GM12878 (cell line): ENCODE measurements around the gene PITX1. TPM values are rescaled to one million over a fixed set of nuclear protein-coding genes. Genes with fewer than 3 reads are reported as not detected.

Experiments used
- ATAC-seq: fragments of 200-7000 bp; cut with Tn5 transposase; 3 replicates; pipeline ENCODE4 v1.9.1; 2020; ENCODE audit warnings: mild to moderate bottlenecking, moderate library complexity
- BruUV-seq: library from RNA; stranded (reverse); fragments of 400-500 nt; replicated peaks from 2 replicates; lab custom pipeline; 2021; lab: Mats Ljungman, UMichigan
- CTCF ChIA-PET: fragments of 300-600 bp; sonication (Branson Sonifier 250); formaldehyde crosslinking; extraction: SDS; loops from one replicate; lab custom pipeline; 2021; ENCODE audit warnings: inconsistent platforms; lab: Yijun Ruan, JAX
- POLR2A ChIA-PET: fragments of 350-600 bp; formaldehyde crosslinking; extraction: SDS; loops from one replicate; lab custom pipeline; 2021; ENCODE audit warnings: inconsistent platforms; lab: Charles Lee
- RAD21 ChIA-PET: fragments of 300-600 bp; sonication (Branson Sonifier 250); formaldehyde crosslinking; loops from one replicate; lab custom pipeline; 2023; ENCODE audit warnings: antibody characterized with exemption; ENCODE audit not compliant: unreplicated experiment; lab: Charles Lee
- SMC1A ChIA-PET: fragments of 300-600 bp; sonication (Branson Sonifier 250); formaldehyde crosslinking; loops from one replicate; lab custom pipeline; 2023; ENCODE audit not compliant: unreplicated experiment, uncharacterized antibody; lab: Charles Lee
- DNase-seq: peaks from one replicate; pipeline ENCODE4 v3.0.0-alpha.2; 2011; ENCODE audit warnings: low read depth, low spot score
- FAIRE-seq: peaks from 3 replicates; lab custom pipeline; 2011; peaks lifted over from hg19 to GRCh38; lab: Jason Lieb, UNC
- H2AFZ ChIP-seq: 2 replicates; pipeline ENCODE4 v1.6.0; 2011; ENCODE audit warnings: low read depth, low read length, control low read depth; ENCODE audit not compliant: control insufficient read depth
- H3K27ac ChIP-seq: 2 replicates; pipeline ENCODE4 v1.5.1; 2011; ENCODE audit warnings: control low read depth; ENCODE audit not compliant: control insufficient read depth, insufficient read depth
- H3K27me3 ChIP-seq, 2 experiments: replicated peaks in 1 of 2; 2 replicates each; pipeline versions ENCODE4 v1.6.0 to v1.6.1; 2011; ENCODE audit warnings: low read length in 1 of 2; ENCODE audit not compliant: control insufficient read depth in 2 of 2, insufficient read depth in 2 of 2
- H3K36me3 ChIP-seq, 2 experiments: 2 replicates each; pipeline ENCODE4 v1.5.1; 2011; ENCODE audit warnings: low read length in 1 of 2; ENCODE audit not compliant: control insufficient read depth in 2 of 2, insufficient read depth in 2 of 2
- H3K4me1 ChIP-seq: 2 replicates; pipeline ENCODE4 v1.6.1; 2011; ENCODE audit warnings: mild to moderate bottlenecking, low read length, moderate library complexity, mixed read lengths; ENCODE audit not compliant: control insufficient read depth, insufficient read depth
- H3K4me2 ChIP-seq: 2 replicates; pipeline ENCODE4 v1.6.0; 2011; ENCODE audit warnings: control low read depth; ENCODE audit not compliant: control insufficient read depth, insufficient read depth
- H3K4me3 ChIP-seq: fragments of 200-600 bp; sonication (generic); 2 replicates; pipeline ENCODE4 v1.5.1; 2016
- H3K79me2 ChIP-seq: 2 replicates; pipeline ENCODE4 v1.6.0; 2011; ENCODE audit warnings: low read length; ENCODE audit not compliant: control insufficient read depth, insufficient read depth
- H3K9ac ChIP-seq: 2 replicates; pipeline ENCODE4 v1.8.0; 2011; ENCODE audit warnings: low read length, control low read depth, mixed read lengths; ENCODE audit not compliant: control insufficient read depth, insufficient read depth
- H3K9me3 ChIP-seq: replicated peaks from 3 replicates; pipeline ENCODE4 v1.5.1; 2011; ENCODE audit warnings: mild to moderate bottlenecking, low read length; ENCODE audit not compliant: control insufficient read depth, insufficient read depth
- H4K20me1 ChIP-seq: 2 replicates; pipeline ENCODE4 v1.6.0; 2011; ENCODE audit not compliant: control insufficient read depth, insufficient read depth
- CBX3 ChIP-seq: fragments of 200-600 bp; sonication (generic); IDR thresholded peaks from 2 replicates; pipeline ENCODE4 v1.6.1; 2016; ENCODE audit warnings: low read depth, borderline replicate concordance
- CBX5 ChIP-seq: sonication (generic); IDR thresholded peaks from 2 replicates; pipeline ENCODE4 v1.6.1; 2016; ENCODE audit warnings: low read depth, moderate library complexity, mild to moderate bottlenecking, inconsistent platforms
- CHD4 ChIP-seq: fragments of 200-600 bp; sonication (generic); IDR thresholded peaks from 2 replicates; pipeline ENCODE4 v1.6.1; 2016; ENCODE audit warnings: mild to moderate bottlenecking
- DPF2 ChIP-seq: fragments of 450-650 bp; IDR thresholded peaks from 2 replicates; pipeline ENCODE4 v1.6.1; 2017; ENCODE audit warnings: mild to moderate bottlenecking
- EED ChIP-seq: sonication (generic); IDR thresholded peaks from 2 replicates; pipeline ENCODE4 v1.6.1; 2016; ENCODE audit warnings: antibody characterized with exemption, low read depth
- EGR1 ChIP-seq, 2 experiments: IDR thresholded peaks; 1 replicate in 1 of 2; 2 replicates in 1 of 2; pipeline ENCODE4 v1.6.1; 2011 to 2012; ENCODE audit warnings: low read depth in 2 of 2, low read length in 2 of 2, borderline replicate concordance in 1 of 2, mild to moderate bottlenecking in 1 of 2, moderate library complexity in 1 of 2
- MTA2 ChIP-seq: fragments of 450-650 bp; IDR thresholded peaks from 2 replicates; pipeline ENCODE4 v1.6.1; 2016; ENCODE audit warnings: low read depth, mild to moderate bottlenecking, moderate library complexity
- NR2C1 ChIP-seq: fragments of 450-650 bp; IDR thresholded peaks from 2 replicates; pipeline ENCODE4 v1.6.1; 2017; ENCODE audit warnings: antibody characterized with exemption, mild to moderate bottlenecking, moderate library complexity
- PAX8 ChIP-seq: fragments of 450-650 bp; IDR thresholded peaks from 2 replicates; pipeline ENCODE4 v1.6.1; 2017; ENCODE audit warnings: mild to moderate bottlenecking, moderate library complexity
- POLR2AphosphoS5 ChIP-seq: IDR thresholded peaks from 2 replicates; pipeline ENCODE4 v1.6.1; 2011; ENCODE audit warnings: mild to moderate bottlenecking, low read length, inconsistent platforms
- POU2F2 ChIP-seq: IDR thresholded peaks from 3 replicates; pipeline ENCODE4 v1.6.1; 2011; ENCODE audit warnings: low read depth, mild to moderate bottlenecking, low read length, borderline replicate concordance
- RAD51 ChIP-seq: fragments of 450-650 bp; IDR thresholded peaks from 2 replicates; pipeline ENCODE4 v1.6.1; 2016; ENCODE audit warnings: moderate library complexity, mild to moderate bottlenecking, inconsistent platforms
- SREBF2 ChIP-seq: IDR thresholded peaks from 2 replicates; pipeline ENCODE4 v1.6.1; 2012; ENCODE audit warnings: mild to moderate bottlenecking, low read length
- ZNF384 ChIP-seq: IDR thresholded peaks from 2 replicates; pipeline ENCODE4 v1.6.1; 2012; ENCODE audit warnings: low read depth, mild to moderate bottlenecking, low read length, improper control_type of control experiment, borderline replicate concordance
- WGBS: methylation state at CpG from one replicate; pipeline ENCODE4 v1.1.6; 2016; ENCODE audit warnings: low lambda C conversion rate; ENCODE audit not compliant: insufficient replicate concordance, insufficient coverage; ENCODE audit errors: missing lambda C conversion rate; 5-methylcytosine and 5-hydroxymethylcytosine counted together
- in situ Hi-C: fragments of 300-500 bp; cut with MboI; formaldehyde crosslinking; loops from 9 replicates; pipeline ENCODE4 v1.14.3; 2018; ENCODE audit warnings: mixed read lengths
- intact Hi-C: fragments of 100-400 bp; cut with micrococcal nuclease; formaldehyde crosslinking; loops from one replicate; pipeline ENCODE4 v1.14.2; 2022; ENCODE audit not compliant: unreplicated experiment
- polyA plus RNA-seq, 11 experiments: library from polyadenylated mRNA; depleted of rRNA in 4 of 11; unstranded in 6 of 11; stranded (reverse) in 5 of 11; fragments of >200 nt; fragmentation: Nextera tagmentation in 4 of 11; fragmentation: Illumina TruSeq in 1 of 11; extraction: Ambion mirVana in 4 of 11; extraction: Trizol in 1 of 11; gene quantifications; 1 replicate in 1 of 11; 2 replicates in 10 of 11; pipeline versions ENCODE4 v1.2.1 to v1.2.3, GENCODE V29; 2011 to 2016; ENCODE audit warnings: inconsistent platforms in 2 of 11, missing spikeins in 2 of 11, low read depth in 1 of 11
- total RNA-seq, 4 experiments: library from RNA; depleted of rRNA in 3 of 4; stranded (reverse); fragments of >200 nt in 3 of 4; fragmentation: Illumina TruSeq in 1 of 4; extraction: Trizol in 1 of 4; gene quantifications; 2 replicates each; pipeline versions ENCODE4 v1.2.1 to v1.2.3, GENCODE V29; 2013 to 2021
- TF ChIP-seq, protein P1 (sequence below): fragments of 450-650 bp; IDR thresholded peaks from 2 replicates; pipeline ENCODE4 v1.6.1; 2018; ENCODE audit warnings: borderline replicate concordance, mild to moderate bottlenecking; ENCODE audit not compliant: partially characterized antibody
- TF ChIP-seq, protein P2 (sequence below): fragments of 450-650 bp; IDR thresholded peaks from 2 replicates; pipeline ENCODE4 v1.6.1; 2016; ENCODE audit warnings: mild to moderate bottlenecking

The PITX1 gene
- total and polyA plus RNA-seq, 10 of the 15 experiments (the other 5 are each of a cell fraction or from before 2014, with no cell fraction given) = 0.16 to 1.1 (median 0.68) TPM; not detected in 5

DNA sequence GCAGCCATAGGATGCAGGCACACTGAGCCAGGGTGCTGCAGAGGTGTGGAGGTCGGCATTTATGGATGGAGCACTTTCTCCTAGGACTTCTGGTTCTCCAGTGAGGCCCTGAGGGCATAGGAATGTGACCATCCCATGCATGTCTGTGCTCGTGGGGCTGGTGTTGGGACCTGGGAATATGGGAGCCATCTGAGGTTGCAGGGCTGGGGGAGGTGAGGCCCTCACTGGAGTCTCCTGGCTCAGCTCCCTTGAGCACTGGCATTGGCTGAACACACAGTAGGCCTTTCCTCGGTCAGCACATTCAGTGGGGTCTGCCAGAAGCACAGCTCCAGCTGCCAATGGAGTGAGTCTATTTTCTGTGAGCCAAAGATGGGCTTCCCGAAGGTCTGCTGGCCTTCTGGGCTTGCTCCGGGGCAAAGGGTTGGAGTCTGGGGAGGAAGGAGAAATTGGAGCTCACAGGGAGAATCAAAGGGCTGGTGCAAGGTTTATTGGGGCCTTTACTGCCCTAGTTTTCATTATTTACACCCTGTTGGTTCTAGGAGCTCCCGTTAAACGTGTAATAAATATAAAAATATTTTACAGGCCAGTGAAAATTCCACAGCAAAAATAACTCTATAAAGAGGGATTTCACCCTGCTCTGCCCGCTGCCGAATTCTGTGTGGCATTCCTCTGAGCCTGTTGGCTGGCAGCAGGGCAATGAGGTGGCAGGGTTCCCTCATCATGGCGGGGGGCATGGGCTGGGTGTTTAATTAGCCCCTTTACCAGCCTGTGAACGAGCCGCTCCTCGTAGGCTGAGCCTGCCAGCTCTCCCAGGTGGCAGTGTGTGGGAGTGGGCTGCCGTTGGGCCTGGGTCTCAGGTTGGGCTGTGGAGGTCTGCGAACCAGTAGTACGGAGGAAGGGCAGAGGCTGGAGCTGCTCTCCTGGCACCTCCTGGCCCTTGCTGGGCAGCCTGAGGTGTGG lies 31.6 kb upstream of the PITX1 start:
- Histone ChIP-seq H4K20me1 (no peaks in the 10 kb centered on the region), H3K9ac (no peak overlapping the region), H3K4me2 (no peak overlapping the region), H3K27me3 (no peaks in the 10 kb centered on the region; a peak in 2 of 4 replicates), H3K9me3 (no peaks in the 10 kb centered on the region), H3K36me3 (no peaks in the 10 kb centered on the region), H2AFZ (no peak overlapping the region), H3K79me2 (no peaks in the 10 kb centered on the region), H3K4me1 (no peaks in the 10 kb centered on the region), H3K4me3 (no peak overlapping the region), H3K27ac (no peak overlapping the region)
- no TSS peak for BruUV-seq
- DNase-seq (no peak), ATAC-seq (no peak), FAIRE-seq (no peak)
- ChIA-PET CTCF (no interaction called here), SMC1A (no interaction called here), POLR2A (no interaction called here), RAD21 (no interaction called here)
- in situ Hi-C loops = no loop called here
- TF ChIP-seq DPF2 (no peak), ZNF384 (no peak), RAD51 (no peak), EED (no peak), NR2C1 (no peak), POU2F2 (no peak)
- 41% methylated on average over 16 of the region's 16 CpGs for WGBS
- intact Hi-C loops = no loop called here

DNA sequence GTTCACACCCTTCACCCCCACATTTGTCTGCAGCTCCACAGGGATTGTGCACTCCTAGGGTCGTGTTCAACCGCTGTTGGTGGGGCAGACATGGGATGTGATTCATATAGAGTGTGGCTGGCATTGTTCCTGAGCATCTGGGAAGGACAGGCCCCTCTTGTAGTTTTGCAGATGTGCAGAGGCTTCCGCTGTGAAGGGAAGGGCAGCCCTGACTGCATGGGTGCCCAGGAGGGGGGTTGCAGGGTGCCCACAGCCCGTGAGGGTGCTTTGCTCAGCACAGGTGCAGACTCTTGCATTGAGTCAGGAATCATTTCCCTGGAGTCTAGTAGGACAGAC lies 30.2 kb upstream of the PITX1 start:
- H3K9me3 ChIP-seq = no peaks in the 10 kb centered on the region
- no peaks in the 10 kb centered on the region for H3K4me1 ChIP-seq
- ChIA-PET CTCF (no interaction called here), POLR2A (no interaction called here), RAD21 (interaction anchor here (1.2 kb wide), 1 partner anchor 11 kb away, joined by 3 read pairs; no protein-coding TSS in a partner anchor), SMC1A (no interaction called here)
- no peak overlapping the region for H2AFZ ChIP-seq
- no peak overlapping the region for H3K4me3 ChIP-seq
- no peaks in the 10 kb centered on the region for H3K36me3 ChIP-seq
- BruUV-seq = no TSS peak
- H3K9ac ChIP-seq = no peak overlapping the region
- 14% methylated on average over 4 of the region's 4 CpGs for WGBS
- in situ Hi-C loops (no loop called here), intact Hi-C loops (no loop called here)
- no peaks in the 10 kb centered on the region for H3K79me2 ChIP-seq
- H3K27me3 ChIP-seq = no peaks in the 10 kb centered on the region; a peak in 2 of 4 replicates
- H3K27ac ChIP-seq = no peak overlapping the region
- no peak for DNase-seq
- no peak for FAIRE-seq
- no peak overlapping the region for H3K4me2 ChIP-seq
- ATAC-seq = no peak
- H4K20me1 ChIP-seq = no peaks in the 10 kb centered on the region
- TF ChIP-seq CBX3 = no peak
- no peak for TF ChIP-seq POLR2AphosphoS5
- no peak for TF ChIP-seq CHD4
- TF ChIP-seq, protein P1, sequence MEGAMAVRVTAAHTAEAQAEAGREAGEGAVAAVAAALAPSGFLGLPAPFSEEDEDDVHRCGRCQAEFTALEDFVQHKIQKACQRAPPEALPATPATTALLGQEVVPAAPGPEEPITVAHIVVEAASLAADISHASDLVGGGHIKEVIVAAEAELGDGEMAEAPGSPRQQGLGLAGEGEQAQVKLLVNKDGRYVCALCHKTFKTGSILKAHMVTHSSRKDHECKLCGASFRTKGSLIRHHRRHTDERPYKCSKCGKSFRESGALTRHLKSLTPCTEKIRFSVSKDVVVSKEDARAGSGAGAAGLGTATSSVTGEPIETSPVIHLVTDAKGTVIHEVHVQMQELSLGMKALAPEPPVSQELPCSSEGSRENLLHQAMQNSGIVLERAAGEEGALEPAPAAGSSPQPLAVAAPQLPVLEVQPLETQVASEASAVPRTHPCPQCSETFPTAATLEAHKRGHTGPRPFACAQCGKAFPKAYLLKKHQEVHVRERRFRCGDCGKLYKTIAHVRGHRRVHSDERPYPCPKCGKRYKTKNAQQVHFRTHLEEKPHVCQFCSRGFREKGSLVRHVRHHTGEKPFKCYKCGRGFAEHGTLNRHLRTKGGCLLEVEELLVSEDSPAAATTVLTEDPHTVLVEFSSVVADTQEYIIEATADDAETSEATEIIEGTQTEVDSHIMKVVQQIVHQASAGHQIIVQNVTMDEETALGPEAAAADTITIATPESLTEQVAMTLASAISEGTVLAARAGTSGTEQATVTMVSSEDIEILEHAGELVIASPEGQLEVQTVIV = no peak
- TF ChIP-seq CBX5 = no peak
- TF ChIP-seq PAX8 = no peak
- TF ChIP-seq EGR1 (IDR thresholded peaks at IDR 0.05; ENCODE audit: borderline replicate concordance in 1 of 2, low read depth in 2 of 2, low read length in 2 of 2) = no peak
- TF ChIP-seq MTA2 = no peak
- TF ChIP-seq, protein P2, sequence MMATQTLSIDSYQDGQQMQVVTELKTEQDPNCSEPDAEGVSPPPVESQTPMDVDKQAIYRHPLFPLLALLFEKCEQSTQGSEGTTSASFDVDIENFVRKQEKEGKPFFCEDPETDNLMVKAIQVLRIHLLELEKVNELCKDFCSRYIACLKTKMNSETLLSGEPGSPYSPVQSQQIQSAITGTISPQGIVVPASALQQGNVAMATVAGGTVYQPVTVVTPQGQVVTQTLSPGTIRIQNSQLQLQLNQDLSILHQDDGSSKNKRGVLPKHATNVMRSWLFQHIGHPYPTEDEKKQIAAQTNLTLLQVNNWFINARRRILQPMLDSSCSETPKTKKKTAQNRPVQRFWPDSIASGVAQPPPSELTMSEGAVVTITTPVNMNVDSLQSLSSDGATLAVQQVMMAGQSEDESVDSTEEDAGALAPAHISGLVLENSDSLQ = no peak
- no peak for TF ChIP-seq SREBF2
